ENCODE results near the gene C18orf32. TPM values are rescaled to one million over a fixed set of nuclear protein-coding genes. Genes with fewer than 3 reads are reported as not detected.

C18orf32 gene
- polyA plus RNA-seq, 2 of the 4 experiments (the other 2 are of a cell fraction), result 12.7 to 59.1 TPM

DNA sequence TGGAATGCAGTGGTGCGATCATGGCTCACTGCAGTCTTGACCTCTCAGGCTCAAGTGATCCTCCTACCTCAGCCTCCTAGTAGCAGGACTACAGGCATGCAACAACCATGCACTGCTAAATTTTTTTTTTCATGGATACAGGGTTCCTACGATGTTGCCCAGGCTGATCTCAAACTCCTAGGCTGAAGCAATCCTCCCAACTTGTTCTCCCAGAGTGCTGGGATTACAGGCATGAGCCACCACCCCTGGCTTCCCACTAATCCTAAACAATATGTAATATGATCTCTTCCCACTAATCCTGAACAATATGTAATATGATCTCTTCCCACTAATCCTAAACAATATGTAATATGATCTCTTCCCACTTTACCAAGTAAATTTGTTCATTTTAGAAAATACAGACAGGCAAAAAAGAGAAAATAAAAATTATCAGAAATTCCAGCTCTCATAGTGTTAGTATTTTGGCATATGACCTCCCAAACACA is 33.7 kb upstream of the C18orf32 start (continued):
- TF ChIP-seq, protein P1, sequence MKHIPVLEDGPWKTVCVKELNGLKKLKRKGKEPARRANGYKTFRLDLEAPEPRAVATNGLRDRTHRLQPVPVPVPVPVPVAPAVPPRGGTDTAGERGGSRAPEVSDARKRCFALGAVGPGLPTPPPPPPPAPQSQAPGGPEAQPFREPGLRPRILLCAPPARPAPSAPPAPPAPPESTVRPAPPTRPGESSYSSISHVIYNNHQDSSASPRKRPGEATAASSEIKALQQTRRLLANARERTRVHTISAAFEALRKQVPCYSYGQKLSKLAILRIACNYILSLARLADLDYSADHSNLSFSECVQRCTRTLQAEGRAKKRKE (CRISPR knock-in tag; IDR thresholded peaks at IDR 0.05; ENCODE audit: low read depth), result no peak
- TF ChIP-seq RNF2 (IDR thresholded peaks at IDR 0.05; ENCODE audit: borderline replicate concordance, low read depth) (no peak), RFX5 (IDR thresholded peaks at IDR 0.05) (no peak), CBX2 (IDR thresholded peaks at IDR 0.05; ENCODE audit: borderline replicate concordance, low read depth) (no peak)

DNA sequence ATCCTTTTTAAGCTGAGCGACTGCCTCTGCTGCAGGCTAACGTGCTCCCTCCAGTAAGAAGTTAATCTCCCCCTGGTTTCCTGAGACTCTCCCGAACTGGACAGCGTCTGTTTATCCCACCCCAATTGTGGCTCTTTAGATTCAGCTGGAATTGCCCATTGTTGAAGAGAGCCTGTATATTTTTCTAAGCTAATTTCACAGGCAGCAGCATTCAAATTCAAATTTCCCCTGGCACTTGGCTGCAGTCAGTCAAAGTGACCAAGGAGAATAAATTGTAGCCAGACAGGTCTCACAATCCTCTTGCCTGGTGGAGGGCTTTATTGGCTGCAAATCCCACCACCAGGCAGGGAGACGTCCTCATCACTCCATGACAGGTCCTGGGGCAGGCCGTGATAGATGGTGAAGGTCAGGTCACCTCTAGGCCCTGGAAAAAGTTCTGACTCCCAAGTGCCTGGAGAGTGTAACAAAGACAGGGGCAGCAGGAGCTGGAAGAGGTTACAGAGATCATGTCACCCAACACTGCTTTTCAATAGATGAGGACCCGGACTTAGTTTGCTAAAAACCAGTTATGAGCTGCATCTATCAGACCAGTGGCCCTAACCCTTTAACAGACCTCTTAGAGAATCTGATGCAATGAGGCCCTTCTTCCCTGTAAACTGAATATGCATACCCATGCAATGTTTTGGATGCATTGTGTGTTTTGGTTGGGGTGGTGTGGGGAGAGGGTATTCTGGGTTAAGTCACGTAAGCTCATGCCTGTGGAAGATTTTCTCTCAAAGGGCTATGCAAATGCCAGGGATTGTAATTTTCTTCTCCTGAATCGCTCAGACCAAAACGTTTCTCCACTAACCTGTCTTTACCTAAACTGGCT is 32.3 kb upstream of the C18orf32 start:
- TF ChIP-seq HOXB13 (CRISPR knock-in tag; IDR thresholded peaks at IDR 0.05; ENCODE audit: low read depth), result no peak
- TF ChIP-seq REST (IDR thresholded peaks at IDR 0.05), result no peak
- Histone ChIP-seq H3K4me3 (no peak overlapping the region), H3K4me2 (no peak overlapping the region), H3K4me1 (no peaks in the 10 kb centered on the region), H3K27ac (no peak overlapping the region), H3K9me3 (no peaks in the 10 kb centered on the region)
- POLR2A ChIA-PET, result no interaction called here
- FAIRE-seq, result no peak
- no peak for ATAC-seq
- DNase-seq (ENCODE audit: low read depth in 1 of 2, low spot score in 1 of 2), result no peak
- CTCF ChIA-PET, result interaction anchor here (0.6 to 1.8 kb wide), 7 partner anchors 9 to 344 kb away, joined by 3 to 9 read pairs (median 3); no protein-coding TSS in a partner anchor
- WGBS (ENCODE audit: missing lambda C conversion rate), result 73% methylated on average over 9 of the region's 10 CpGs

GRCh38 chr18:49517483-49517882 is 30.4 kb upstream of the C18orf32 start:
- no peak for TF ChIP-seq ESRRA (IDR thresholded peaks at IDR 0.05; ENCODE audit: borderline replicate concordance, low read length)
- TF ChIP-seq FOSB (CRISPR knock-in tag; IDR thresholded peaks at IDR 0.05), result no peak
- no peak for TF ChIP-seq EP300 (IDR thresholded peaks at IDR 0.05)
- no peak for TF ChIP-seq HEYL (CRISPR knock-in tag; IDR thresholded peaks at IDR 0.05)
- TF ChIP-seq MYC (IDR thresholded peaks at IDR 0.05; ENCODE audit: borderline replicate concordance, low read length), result no peak
- no peak for TF ChIP-seq NPAS2 (CRISPR knock-in tag; IDR thresholded peaks at IDR 0.05; ENCODE audit: borderline replicate concordance)
- no peak for TF ChIP-seq POLR2AphosphoS2 (conservative IDR thresholded peaks at IDR 0.05; ENCODE audit: low read length)
- no peak for TF ChIP-seq RCOR1 (IDR thresholded peaks at IDR 0.05; ENCODE audit: low read depth, low read length)
- TF ChIP-seq GATA3 (IDR thresholded peaks at IDR 0.05; ENCODE audit: borderline replicate concordance), result no peak
- TF ChIP-seq HMGXB4 (CRISPR knock-in tag; IDR thresholded peaks at IDR 0.05; ENCODE audit: borderline replicate concordance), result no peak
- no peak for TF ChIP-seq CTCF (IDR thresholded peaks at IDR 0.05)
- no peak for TF ChIP-seq PHF8 (IDR thresholded peaks at IDR 0.05; ENCODE audit: borderline replicate concordance, low read depth)
- no peak for TF ChIP-seq JUNB (IDR thresholded peaks at IDR 0.05)
- TF ChIP-seq CEBPB (IDR thresholded peaks at IDR 0.05), result no peak
- no peak for TF ChIP-seq POLR2A (IDR thresholded peaks at IDR 0.05; ENCODE audit: low read length)
- TF ChIP-seq RFX5 (IDR thresholded peaks at IDR 0.05), result no peak
- no peak for TF ChIP-seq HOXA7 (CRISPR knock-in tag; IDR thresholded peaks at IDR 0.05)
- no peak for DNase-seq (ENCODE audit: low read depth in 1 of 2, low spot score in 1 of 2)
- no peak overlapping the region for H3K4me3 ChIP-seq
- no peaks in the 10 kb centered on the region for H3K9me3 ChIP-seq
- no peak for FAIRE-seq
- 71% methylated on average over 2 of the region's 2 CpGs for WGBS (ENCODE audit: missing lambda C conversion rate)
- H3K27ac ChIP-seq, result no peak overlapping the region
- no peak overlapping the region for H3K4me2 ChIP-seq
- CTCF ChIA-PET, result interaction anchor here (0.6 to 11.3 kb wide), 2 partner anchors 247 to 341 kb away, joined by 3 to 176 read pairs; no protein-coding TSS in a partner anchor
- H3K4me1 ChIP-seq, result no peaks in the 10 kb centered on the region
- POLR2A ChIA-PET, result no interaction called here
- no peak for ATAC-seq

Data from A549 (cell line).